GM18867 (cell line): ENCODE results near the gene SLC25A26.

Experiments used
- ATAC-seq: cut with Tn5 transposase; IDR thresholded peaks from one replicate; pipeline ENCODE4 v1.9.1; 2021; ENCODE audit warnings: mild to moderate bottlenecking, moderate library complexity; ENCODE audit not compliant: unreplicated experiment

Gene SLC25A26

DNA sequence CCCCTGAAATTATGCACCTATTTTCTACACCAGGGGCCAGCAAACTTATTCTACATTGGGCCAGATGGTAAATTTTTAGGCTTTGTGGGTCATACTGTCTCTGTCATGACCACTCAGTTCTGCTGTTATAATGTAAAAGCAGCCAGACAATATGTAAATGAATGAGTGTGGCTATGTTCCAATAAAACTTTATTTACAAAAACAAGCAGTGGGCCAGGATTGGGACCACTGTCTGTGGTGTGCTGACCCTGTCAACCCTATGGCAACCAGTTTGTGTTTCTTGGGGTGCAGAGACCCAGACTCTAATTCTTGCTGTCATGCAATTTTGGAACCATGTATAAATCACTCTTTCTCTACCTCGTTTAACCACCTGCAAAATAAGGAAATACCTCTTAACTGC, 205.3 kb downstream of the SLC25A26 start:
- no peak for ATAC-seq

DNA sequence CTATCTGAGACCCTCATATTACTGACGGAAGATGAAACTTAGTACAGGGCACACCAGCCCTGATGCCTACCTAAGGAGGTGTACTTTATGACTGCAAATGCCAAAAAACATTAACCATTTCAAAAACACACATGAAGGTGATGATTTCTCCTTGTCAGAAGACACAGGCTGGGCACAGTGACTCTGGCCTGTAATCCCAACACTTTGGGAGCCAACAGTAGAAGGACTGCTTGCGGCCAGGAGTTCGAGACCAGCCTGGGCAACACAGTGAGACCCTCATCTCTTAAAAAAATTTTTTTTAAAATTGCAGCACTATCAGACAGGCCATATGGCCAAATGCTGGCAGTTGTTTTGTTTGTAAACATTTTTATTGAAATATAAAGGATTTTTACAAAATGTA, 206.6 kb downstream of the SLC25A26 start:
- ATAC-seq: no peak

DNA sequence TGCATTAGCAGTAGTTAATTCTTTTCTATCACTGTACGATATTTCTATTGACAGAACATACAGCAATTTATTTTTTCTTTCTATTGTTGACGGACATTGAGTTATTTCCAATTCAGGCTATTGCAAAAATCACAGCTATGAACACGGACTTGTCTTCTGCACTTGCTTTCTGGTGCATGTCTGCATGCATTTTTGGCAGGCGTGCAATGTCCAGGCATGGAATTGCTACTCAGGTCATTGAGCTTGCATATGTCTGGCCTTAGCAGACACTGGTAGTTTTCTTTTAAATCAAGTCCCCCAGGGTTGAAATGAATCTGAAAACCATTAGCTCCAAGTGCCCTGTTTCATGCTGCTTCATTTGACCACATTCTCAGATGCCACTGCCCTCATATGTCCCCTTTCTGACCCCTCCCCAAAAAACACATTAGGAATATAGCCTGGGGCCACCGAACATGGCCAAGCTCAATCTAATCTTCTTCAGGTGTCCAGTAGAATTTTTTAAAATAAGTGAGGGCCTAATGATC, 207.2 kb downstream of the SLC25A26 start:
- no peak for ATAC-seq
